Stimulated activated naive CD8-positive, alpha-beta T cell treated with anti-CD3 and anti-CD28 coated beads, Interleukin-15, Interleukin-2, amounts not matched to agents 100 ng/mL and 50 ng/mL, for 24 hours (primary cell): ENCODE data around the gene SSTR5.

Source experiments
- H3K27ac Mint-ChIP-seq: one replicate; pipeline ENCODE4 v1.8.0; 2021; ENCODE audit warnings: mild to moderate bottlenecking, mixed read lengths
- H3K27me3 Mint-ChIP-seq: one replicate; pipeline ENCODE4 v1.8.0; 2021; ENCODE audit warnings: mixed read lengths
- H3K36me3 Mint-ChIP-seq: one replicate; pipeline ENCODE4 v1.8.0; 2021; ENCODE audit warnings: low read depth, mixed read lengths
- H3K4me1 Mint-ChIP-seq: one replicate; pipeline ENCODE4 v1.8.0; 2021; ENCODE audit warnings: low read depth, mixed read lengths
- H3K4me3 Mint-ChIP-seq: one replicate; pipeline ENCODE4 v1.8.0; 2021; ENCODE audit warnings: mild to moderate bottlenecking, mixed read lengths
- H3K9me3 Mint-ChIP-seq: one replicate; pipeline ENCODE4 v1.8.0; 2021; ENCODE audit warnings: mixed read lengths

The SSTR5 gene

GRCh38 chr16:1094601-1095449 lies 22.3 kb downstream of the SSTR5 start:
- no peak overlapping the region for H3K4me3 Mint-ChIP-seq
- no peaks in the 10 kb centered on the region for H3K27me3 Mint-ChIP-seq
- H3K4me1 Mint-ChIP-seq: no peaks in the 10 kb centered on the region
- no peaks in the 10 kb centered on the region for H3K36me3 Mint-ChIP-seq
- no peaks in the 10 kb centered on the region for H3K9me3 Mint-ChIP-seq
- H3K27ac Mint-ChIP-seq: no peak overlapping the region

DNA sequence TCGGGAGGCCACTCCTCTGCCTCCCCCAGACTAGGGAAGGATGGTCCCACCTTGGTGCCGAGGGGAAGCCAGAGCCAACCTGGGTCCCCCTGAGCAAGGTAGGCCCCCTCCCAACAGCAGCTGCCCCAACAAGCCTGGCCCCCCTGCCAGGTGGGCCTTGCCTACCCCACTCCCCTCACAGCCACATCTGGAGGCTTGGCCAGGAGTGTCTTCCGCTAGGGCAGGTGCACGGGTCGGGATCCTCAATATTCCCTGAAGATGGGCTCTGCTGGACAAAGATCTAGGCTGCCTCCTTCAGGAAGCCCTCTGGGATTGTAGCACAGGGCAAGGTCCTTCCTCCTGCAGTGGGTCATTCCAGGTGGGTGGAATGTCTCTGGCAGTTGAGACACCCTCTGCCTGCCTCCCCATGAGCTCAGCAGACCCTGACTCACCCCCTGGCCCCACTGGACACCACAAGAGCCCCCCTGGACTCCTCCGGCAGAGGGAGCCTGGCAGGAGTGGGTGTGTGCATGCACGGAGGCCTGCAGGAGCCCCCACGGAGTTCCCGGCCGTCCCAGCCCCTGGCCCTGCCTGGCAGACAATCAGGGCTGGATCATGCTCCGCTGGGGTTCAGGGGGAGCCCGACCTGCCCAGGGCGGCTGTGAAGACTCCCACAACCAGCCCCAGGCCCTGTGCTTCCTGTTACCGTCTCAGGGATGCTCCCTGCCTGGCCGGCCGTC lies 23.1 kb downstream of the SSTR5 start:
- H3K4me3 Mint-ChIP-seq: no peak overlapping the region

GRCh38 chr16:1096169-1097082 lies 23.9 kb downstream of the SSTR5 start, which contains the start of gene C1QTNF8:
Gene C1QTNF8, minus strand, starts transcription at chr16:1096244. Its CDS starts 1,322 bp downstream, at chr16:1094922.
- Mint-ChIP-seq H3K4me3 (no peak within 1 kb of the TSS), H3K27ac (no peak within 1 kb of the TSS)

More for the DNA sequence above, 23.1 kb downstream of the SSTR5 start:
- Mint-ChIP-seq H3K27me3 (no peaks in the 10 kb centered on the region), H3K27ac (no peak overlapping the region), H3K9me3 (no peaks in the 10 kb centered on the region), H3K4me1 (no peaks in the 10 kb centered on the region), H3K36me3 (no peaks in the 10 kb centered on the region)

GRCh38 chr16:1097156-1097555 lies 24.6 kb downstream of the SSTR5 start:
- H3K4me1 Mint-ChIP-seq: no peaks in the 10 kb centered on the region
- no peaks in the 10 kb centered on the region for H3K27me3 Mint-ChIP-seq
- no peak overlapping the region for H3K27ac Mint-ChIP-seq
- H3K4me3 Mint-ChIP-seq: no peak overlapping the region
- H3K9me3 Mint-ChIP-seq: no peaks in the 10 kb centered on the region
- no peaks in the 10 kb centered on the region for H3K36me3 Mint-ChIP-seq

More at GRCh38 chr16:1096169-1097082, 23.9 kb downstream of the SSTR5 start, which contains the start of gene C1QTNF8:
- Mint-ChIP-seq H3K4me1 (no peaks in the 10 kb centered on the region), H3K27me3 (no peaks in the 10 kb centered on the region), H3K9me3 (no peaks in the 10 kb centered on the region), H3K36me3 (no peaks in the 10 kb centered on the region)

GRCh38 chr16:1097800-1098199 lies 25.3 kb downstream of the SSTR5 start:
- Mint-ChIP-seq H3K27me3 (no peaks in the 10 kb centered on the region), H3K36me3 (no peaks in the 10 kb centered on the region)

DNA sequence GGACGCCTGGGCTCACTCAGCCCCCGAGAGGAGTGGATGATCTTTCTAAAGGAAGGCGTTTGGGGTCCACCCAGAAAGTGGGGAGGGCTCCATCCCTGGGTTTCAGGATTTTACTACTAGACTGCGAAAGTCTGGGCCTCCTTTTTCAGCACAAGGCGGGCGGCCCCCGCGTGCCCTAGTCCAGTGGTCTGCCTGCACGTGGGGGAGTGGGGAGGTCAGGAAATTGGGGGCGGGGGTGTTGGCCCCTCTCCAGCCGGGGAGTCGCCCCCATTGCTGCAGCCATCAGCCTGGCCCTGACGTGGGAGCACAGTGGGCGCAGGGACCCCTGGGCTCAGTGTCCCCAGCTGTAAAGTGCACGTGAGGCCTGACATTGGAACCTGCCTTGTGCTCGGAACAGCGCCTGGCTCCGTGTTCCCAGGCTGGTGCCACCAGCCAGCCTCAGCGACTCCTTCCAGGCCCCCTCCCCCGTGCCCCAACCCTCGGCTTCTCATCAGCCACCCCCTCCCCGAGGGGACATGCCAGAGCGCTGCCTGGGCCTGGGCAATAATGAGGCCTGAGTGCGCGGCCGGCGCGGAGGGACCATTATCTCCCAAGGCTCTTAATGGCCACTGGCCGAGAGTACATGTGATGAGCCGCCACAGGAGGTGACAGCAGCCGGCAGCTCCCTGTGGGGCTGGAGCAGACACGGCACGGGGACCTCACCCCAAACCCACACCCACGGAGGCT lies 25.9 kb downstream of the SSTR5 start:
- H3K4me3 Mint-ChIP-seq: no peak overlapping the region
- no peaks in the 10 kb centered on the region for H3K9me3 Mint-ChIP-seq
- H3K36me3 Mint-ChIP-seq: no peaks in the 10 kb centered on the region
- H3K4me1 Mint-ChIP-seq: no peaks in the 10 kb centered on the region
- H3K27ac Mint-ChIP-seq: no peak overlapping the region
- no peaks in the 10 kb centered on the region for H3K27me3 Mint-ChIP-seq

More at GRCh38 chr16:1097800-1098199, 25.3 kb downstream of the SSTR5 start:
- Mint-ChIP-seq H3K4me1 (no peaks in the 10 kb centered on the region), H3K9me3 (no peaks in the 10 kb centered on the region), H3K4me3 (no peak overlapping the region), H3K27ac (no peak overlapping the region)

GRCh38 chr16:1099189-1100083 lies 26.9 kb downstream of the SSTR5 start:
- no peak overlapping the region for H3K27ac Mint-ChIP-seq
- no peaks in the 10 kb centered on the region for H3K9me3 Mint-ChIP-seq
- H3K27me3 Mint-ChIP-seq: peaks cover 3% of the 10 kb centered on the region
- no peaks in the 10 kb centered on the region for H3K4me1 Mint-ChIP-seq
- H3K4me3 Mint-ChIP-seq: no peak overlapping the region
- H3K36me3 Mint-ChIP-seq: no peaks in the 10 kb centered on the region

DNA sequence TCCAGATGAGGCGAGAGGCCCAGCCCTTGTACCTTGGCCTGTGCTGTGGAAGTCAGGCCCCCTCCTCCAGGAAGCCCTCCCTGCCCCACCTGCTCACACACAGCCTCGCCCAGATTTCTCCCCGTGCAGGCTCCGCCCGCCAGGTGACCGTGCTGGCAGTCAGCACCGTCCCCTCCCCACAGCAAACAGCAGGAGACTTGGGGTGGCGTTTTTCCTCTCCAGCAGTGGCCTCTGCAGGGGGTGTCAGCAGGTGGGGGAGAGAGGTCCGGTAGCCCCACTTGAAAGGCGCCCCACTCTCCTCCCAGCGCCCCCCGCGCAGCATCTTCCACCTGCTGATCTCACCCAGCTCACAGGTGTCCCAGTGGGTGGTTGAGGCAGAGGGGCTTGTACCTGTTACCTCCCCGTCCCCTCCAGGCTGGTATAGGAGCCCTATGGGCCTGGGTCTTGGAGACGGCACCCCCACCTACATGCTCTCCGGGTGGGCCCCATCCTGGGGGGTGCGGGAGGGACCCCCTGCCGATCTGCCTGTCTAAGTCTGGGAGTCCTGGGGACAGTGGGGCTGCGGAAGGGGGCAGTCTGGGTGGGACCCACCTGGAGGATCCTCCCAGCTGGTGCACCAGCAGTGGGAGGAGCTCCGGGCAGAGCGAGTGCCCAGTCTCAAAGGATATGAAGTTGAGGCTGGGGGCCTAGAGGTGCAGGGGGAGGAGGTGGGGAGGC lies 27.7 kb downstream of the SSTR5 start:
- peaks cover 3% of the 10 kb centered on the region for H3K27me3 Mint-ChIP-seq
- no peaks in the 10 kb centered on the region for H3K4me1 Mint-ChIP-seq
- no peaks in the 10 kb centered on the region for H3K9me3 Mint-ChIP-seq
- H3K27ac Mint-ChIP-seq: no peak overlapping the region
- H3K36me3 Mint-ChIP-seq: no peaks in the 10 kb centered on the region
- H3K4me3 Mint-ChIP-seq: no peak overlapping the region

DNA sequence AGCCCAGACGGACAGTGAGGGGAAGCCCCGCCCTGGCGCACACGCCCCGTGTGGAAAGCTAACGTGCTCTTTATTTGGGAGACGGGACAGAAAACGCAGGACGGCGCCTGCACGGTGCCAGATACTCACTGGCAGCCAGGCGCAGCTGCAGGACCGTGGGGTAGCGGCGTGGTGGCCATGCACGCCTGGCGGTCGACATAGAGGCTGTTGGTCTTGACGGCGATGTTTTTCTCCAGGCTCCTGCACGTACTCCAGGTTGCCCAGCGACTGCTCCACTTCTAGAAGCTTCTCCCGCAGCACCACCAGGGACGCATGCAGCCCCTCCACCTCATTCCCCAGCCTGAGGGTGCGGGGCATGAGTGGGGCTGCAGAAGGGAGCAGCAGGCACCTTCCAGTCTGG lies 28.6 kb downstream of the SSTR5 start:
- H3K4me1 Mint-ChIP-seq: no peaks in the 10 kb centered on the region
- H3K27ac Mint-ChIP-seq: no peak overlapping the region
- no peaks in the 10 kb centered on the region for H3K9me3 Mint-ChIP-seq
- H3K36me3 Mint-ChIP-seq: no peaks in the 10 kb centered on the region
- H3K27me3 Mint-ChIP-seq: peaks cover 3% of the 10 kb centered on the region
- no peak overlapping the region for H3K4me3 Mint-ChIP-seq

- Mint-ChIP-seq H3K4me1 (no peaks in the 10 kb centered on the region), H3K36me3 (no peaks in the 10 kb centered on the region), H3K27ac (no peak overlapping the region), H3K4me3 (no peak overlapping the region), H3K9me3 (no peaks in the 10 kb centered on the region), H3K27me3 (peaks cover 3% of the 10 kb centered on the region)
These were observed 29.2 kb downstream of the SSTR5 start for GRCh38 chr16:1101573-1102332.

GRCh38 chr16:1102333-1102700 lies 29.8 kb downstream of the SSTR5 start:
- Mint-ChIP-seq H3K9me3 (no peaks in the 10 kb centered on the region), H3K27ac (no peak overlapping the region), H3K36me3 (no peaks in the 10 kb centered on the region), H3K4me3 (no peak overlapping the region), H3K27me3 (peaks cover 3% of the 10 kb centered on the region), H3K4me1 (no peaks in the 10 kb centered on the region)

DNA sequence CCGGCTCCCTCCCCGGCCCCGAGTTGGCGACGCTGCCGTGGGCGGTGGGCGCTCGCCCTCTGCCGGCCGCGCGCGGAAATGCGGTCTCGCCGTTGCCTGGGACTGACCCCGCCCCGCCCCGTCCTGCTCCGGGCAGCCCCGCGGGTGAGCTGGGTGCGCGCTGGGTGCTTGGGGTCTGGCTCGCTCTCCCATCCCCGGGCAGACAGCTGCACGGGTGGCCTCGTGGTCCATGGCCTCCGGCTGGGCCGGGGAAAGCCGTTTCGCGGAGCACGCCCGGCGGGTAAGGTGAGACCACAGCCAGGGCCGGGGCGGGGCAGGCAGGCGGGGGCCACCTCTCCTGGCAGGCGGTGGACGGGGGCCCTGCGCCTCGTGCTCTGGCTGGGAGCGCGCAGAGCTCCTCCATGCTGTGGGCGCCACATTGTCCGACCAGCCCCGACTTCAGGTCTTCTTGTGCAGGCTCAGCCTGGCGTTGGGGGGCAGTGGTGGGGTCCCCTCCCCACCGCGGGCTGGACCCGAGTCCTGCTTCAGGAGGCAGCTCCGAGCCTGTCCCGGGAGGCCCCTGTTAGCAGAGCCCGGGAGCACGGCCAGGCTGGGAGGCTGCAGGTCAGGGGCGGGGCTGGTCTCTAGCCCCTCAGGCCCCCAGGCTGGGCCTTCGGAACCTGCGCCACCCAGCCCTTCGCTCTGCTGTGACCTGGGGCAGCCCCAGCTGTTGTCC lies 30.5 kb downstream of the SSTR5 start:
- Mint-ChIP-seq H3K27me3 (peaks cover 3% of the 10 kb centered on the region), H3K36me3 (no peaks in the 10 kb centered on the region), H3K9me3 (no peaks in the 10 kb centered on the region), H3K4me1 (no peaks in the 10 kb centered on the region), H3K27ac (no peak overlapping the region), H3K4me3 (no peak overlapping the region)
